BJ (cell line): ENCODE results near the gene BARHL2. TPM values are rescaled to one million over a fixed set of nuclear protein-coding genes. Genes with fewer than 3 reads are reported as not detected.
A peak's percentile ranks its signal among the peaks of the same experiment; 100 is the strongest.

Experiments
- CTCF ChIA-PET: fragments of 350-600 bp; formaldehyde crosslinking; extraction: SDS; loops from one replicate; lab custom pipeline; 2021; ENCODE audit warnings: antibody characterized with exemption, inconsistent platforms; lab: Yijun Ruan, JAX
- POLR2A ChIA-PET: fragments of 300-600 bp; sonication (Branson Sonifier 250); formaldehyde crosslinking; extraction: SDS; loops from one replicate; lab custom pipeline; 2021; ENCODE audit warnings: antibody characterized with exemption; lab: Charles Lee
- DNase-seq: peaks from one replicate; pipeline ENCODE4 v3.0.0-alpha.2; 2011; ENCODE audit warnings: low read depth
- H3K27me3 ChIP-seq: 2 replicates; pipeline ENCODE4 v1.6.0; 2011; ENCODE audit warnings: low read length; ENCODE audit not compliant: control insufficient read depth, insufficient read depth
- H3K36me3 ChIP-seq: 2 replicates; pipeline ENCODE4 v1.5.1; 2011; ENCODE audit warnings: low read length; ENCODE audit not compliant: control insufficient read depth, insufficient read depth
- H3K4me3 ChIP-seq: 2 replicates; pipeline ENCODE4 v1.5.1; 2011; ENCODE audit warnings: low read depth, mild to moderate bottlenecking, control low read depth, low read length
- polyA minus RNA-seq: library from RNA; depleted of rRNA, polyadenylated mRNA; stranded (reverse); fragments of >200 nt; gene quantifications from 2 replicates; pipeline ENCODE4 v1.2.3, GENCODE V29; 2011; rRNA and poly(A)+ RNA removed
- polyA plus RNA-seq: library from polyadenylated mRNA; depleted of rRNA; stranded (reverse); fragments of >200 nt; gene quantifications from 2 replicates; pipeline ENCODE4 v1.2.3, GENCODE V29; 2011; rRNA removed
- TF ChIP-seq, protein P1 (sequence below): IDR thresholded peaks from 2 replicates; pipeline ENCODE4 v1.5.1; 2011; ENCODE audit warnings: low read depth, mild to moderate bottlenecking, control low read depth, inconsistent platforms, low read length, moderate library complexity; ENCODE audit not compliant: insufficient read depth

BARHL2 gene
- polyA plus RNA-seq = not detected in 2 replicates
- polyA minus RNA-seq = not detected in 2 replicates

DNA sequence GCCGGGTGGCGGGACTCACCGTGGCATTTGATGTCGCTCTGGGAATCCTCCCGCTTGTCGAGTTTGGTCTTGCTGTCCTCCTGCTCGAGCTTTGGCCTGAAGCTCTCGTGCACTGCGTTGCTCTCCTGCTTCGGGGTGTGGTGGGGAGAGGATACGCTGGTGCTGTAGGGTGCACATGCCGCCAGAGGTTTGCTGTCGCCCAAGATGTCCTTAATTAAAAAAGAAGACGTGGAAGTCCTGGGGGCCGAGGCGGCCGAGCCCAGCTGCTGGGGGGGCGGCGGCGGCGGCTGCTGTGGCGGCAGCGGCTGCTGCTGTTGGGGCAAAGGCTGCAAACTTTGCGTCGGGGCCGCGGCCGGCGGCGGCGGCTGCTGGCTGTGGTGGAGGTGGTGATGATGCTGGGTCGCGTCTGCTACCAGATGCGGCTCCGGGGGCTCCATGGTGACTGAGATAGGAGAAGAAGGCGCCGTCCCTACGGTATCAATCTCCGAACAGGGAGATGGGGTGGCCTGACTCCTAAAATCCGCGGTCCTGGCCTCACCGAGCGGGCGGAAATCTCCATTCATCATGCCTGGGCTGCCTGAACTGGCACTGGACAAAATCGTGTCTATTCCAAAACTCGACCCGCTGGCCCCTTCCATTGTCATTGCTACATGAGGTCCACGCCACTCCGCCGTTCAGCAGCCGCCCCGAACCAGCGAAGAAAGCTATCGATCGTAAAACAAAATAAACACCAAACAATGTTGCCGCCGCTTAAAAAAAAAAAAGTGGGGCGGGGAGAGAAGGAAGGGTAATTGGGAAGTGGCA, at the start of gene BARHL2:
TSS of gene BARHL2 (minus strand) at position 751 of the 804 bp plus-strand sequence. CDS start at position 644, 107 bp downstream.
- POLR2A ChIA-PET = no interaction called here
- Histone ChIP-seq H3K4me3 (peak within 1 kb of the TSS; percentile 26), H3K36me3 (no peaks in the 10 kb centered on the region), H3K27me3 (peaks cover 73% of the 10 kb centered on the region)
- TF ChIP-seq, protein P1, sequence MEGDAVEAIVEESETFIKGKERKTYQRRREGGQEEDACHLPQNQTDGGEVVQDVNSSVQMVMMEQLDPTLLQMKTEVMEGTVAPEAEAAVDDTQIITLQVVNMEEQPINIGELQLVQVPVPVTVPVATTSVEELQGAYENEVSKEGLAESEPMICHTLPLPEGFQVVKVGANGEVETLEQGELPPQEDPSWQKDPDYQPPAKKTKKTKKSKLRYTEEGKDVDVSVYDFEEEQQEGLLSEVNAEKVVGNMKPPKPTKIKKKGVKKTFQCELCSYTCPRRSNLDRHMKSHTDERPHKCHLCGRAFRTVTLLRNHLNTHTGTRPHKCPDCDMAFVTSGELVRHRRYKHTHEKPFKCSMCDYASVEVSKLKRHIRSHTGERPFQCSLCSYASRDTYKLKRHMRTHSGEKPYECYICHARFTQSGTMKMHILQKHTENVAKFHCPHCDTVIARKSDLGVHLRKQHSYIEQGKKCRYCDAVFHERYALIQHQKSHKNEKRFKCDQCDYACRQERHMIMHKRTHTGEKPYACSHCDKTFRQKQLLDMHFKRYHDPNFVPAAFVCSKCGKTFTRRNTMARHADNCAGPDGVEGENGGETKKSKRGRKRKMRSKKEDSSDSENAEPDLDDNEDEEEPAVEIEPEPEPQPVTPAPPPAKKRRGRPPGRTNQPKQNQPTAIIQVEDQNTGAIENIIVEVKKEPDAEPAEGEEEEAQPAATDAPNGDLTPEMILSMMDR = no peak
- no peak for DNase-seq
- CTCF ChIA-PET = interaction anchor here (2.6 kb wide), 1 partner anchor 449 kb away, joined by 7 read pairs; no protein-coding TSS in a partner anchor

- ChIA-PET POLR2A (no interaction called here), CTCF (interaction anchor here (0.6 kb wide), 1 partner anchor 1576 kb away, joined by 3 read pairs; no protein-coding TSS in a partner anchor)
- H3K4me3 ChIP-seq = no peak overlapping the region
- no peaks in the 10 kb centered on the region for H3K27me3 ChIP-seq
- DNase-seq = no peak
- TF ChIP-seq, protein P1 = no peak
- no peaks in the 10 kb centered on the region for H3K36me3 ChIP-seq
Measured at GRCh38 chr1:90763930-90764329, 46.8 kb upstream of the BARHL2 start.

DNA sequence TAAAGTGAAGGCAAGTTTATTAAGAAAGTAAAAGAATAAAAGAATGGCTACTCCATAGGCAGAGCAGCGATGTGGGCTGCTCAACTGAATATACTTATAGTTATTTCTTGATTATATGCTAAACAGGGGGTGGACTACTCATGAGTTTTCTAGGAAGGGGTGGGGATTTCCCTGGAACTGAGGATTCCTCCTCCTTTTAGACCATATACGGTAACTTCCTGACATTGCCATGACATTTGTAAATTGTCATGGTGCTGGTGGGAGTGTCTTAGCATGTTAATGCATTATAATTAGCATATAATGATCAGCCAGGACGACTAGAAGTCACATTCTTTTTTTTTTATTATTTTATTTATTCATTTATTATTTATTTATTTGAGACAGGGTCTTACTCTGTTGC, 46.4 kb upstream of the BARHL2 start:
- DNase-seq = no peak
- Histone ChIP-seq H3K27me3 (no peaks in the 10 kb centered on the region), H3K4me3 (no peak overlapping the region), H3K36me3 (no peaks in the 10 kb centered on the region)
- ChIA-PET POLR2A (no interaction called here), CTCF (no interaction called here)
- TF ChIP-seq, protein P1 = no peak

- H3K27me3 ChIP-seq = no peaks in the 10 kb centered on the region
- H3K4me3 ChIP-seq = no peak overlapping the region
- H3K36me3 ChIP-seq = no peaks in the 10 kb centered on the region
- no peak for DNase-seq
- TF ChIP-seq, protein P1 = no peak
- POLR2A ChIA-PET = no interaction called here
- CTCF ChIA-PET = no interaction called here
Measured at GRCh38 chr1:90761781-90762589, 44.9 kb upstream of the BARHL2 start.

DNA sequence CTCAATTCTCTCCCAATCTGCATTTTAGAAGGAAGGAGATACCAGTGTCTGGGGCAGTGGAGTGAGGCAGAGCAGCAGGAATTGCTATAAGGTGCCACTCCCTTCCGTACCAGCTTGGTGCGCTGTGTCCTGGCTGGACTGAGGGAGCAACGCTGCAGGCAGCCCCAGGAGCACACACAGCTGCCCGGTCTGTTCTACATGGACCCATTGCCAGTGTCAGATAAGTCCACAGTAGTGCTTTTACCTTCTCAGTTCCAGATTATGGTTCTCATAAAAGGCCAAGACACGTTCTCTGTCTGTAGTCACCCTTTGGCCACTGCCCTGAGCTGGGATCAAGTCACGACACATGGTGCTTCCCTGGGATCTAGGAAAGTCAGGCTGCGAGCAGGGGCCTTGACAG, 44.1 kb upstream of the BARHL2 start:
- no peaks in the 10 kb centered on the region for H3K36me3 ChIP-seq
- no peak overlapping the region for H3K4me3 ChIP-seq
- TF ChIP-seq, protein P1 = no peak
- H3K27me3 ChIP-seq = no peaks in the 10 kb centered on the region
- no peak for DNase-seq
- ChIA-PET CTCF (interaction anchor here (1.2 kb wide), 1 partner anchor 30 kb away, joined by 3 read pairs; no protein-coding TSS in a partner anchor), POLR2A (no interaction called here)
